ENCODE data around the gene TOMM40L. TPM values are rescaled to one million over a fixed set of nuclear protein-coding genes. Genes with fewer than 3 reads are reported as not detected.

Gene TOMM40L
- total and polyA plus RNA-seq, 12 donors = 7.0 to 18.4 (median 11.9) TPM

DNA sequence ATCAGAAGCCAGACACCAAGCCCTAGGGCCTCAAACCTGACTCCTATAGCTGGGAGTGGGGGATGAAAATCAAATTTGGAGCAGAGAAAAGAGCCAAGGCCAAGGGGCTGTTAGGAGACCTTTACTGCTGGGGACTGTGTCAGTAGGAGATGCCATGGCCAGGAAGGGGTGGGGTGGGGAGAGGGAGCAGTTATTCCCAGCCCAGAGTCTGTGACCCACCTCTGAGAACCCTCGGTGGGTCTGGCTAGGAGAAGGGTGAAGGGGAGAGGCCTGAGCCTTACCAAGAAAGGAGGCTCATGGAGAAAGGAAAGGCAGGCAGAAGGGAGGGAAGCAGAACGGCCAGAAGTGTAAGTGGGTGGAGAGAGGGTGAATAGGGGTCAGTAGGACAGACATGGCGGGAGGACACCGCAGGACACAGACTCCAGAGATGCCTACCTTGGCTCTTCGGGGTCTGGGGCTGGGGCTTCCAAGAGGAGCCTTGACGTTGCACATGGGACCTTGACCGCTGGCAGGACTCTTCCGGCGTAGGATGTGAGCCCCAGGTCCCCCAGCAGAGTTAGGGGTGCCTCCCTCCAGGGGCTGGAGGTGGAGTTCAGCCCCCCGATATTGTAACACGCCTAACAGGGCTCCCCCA lies 28.2 kb upstream of the TOMM40L start:
- TF ChIP-seq, protein P1, sequence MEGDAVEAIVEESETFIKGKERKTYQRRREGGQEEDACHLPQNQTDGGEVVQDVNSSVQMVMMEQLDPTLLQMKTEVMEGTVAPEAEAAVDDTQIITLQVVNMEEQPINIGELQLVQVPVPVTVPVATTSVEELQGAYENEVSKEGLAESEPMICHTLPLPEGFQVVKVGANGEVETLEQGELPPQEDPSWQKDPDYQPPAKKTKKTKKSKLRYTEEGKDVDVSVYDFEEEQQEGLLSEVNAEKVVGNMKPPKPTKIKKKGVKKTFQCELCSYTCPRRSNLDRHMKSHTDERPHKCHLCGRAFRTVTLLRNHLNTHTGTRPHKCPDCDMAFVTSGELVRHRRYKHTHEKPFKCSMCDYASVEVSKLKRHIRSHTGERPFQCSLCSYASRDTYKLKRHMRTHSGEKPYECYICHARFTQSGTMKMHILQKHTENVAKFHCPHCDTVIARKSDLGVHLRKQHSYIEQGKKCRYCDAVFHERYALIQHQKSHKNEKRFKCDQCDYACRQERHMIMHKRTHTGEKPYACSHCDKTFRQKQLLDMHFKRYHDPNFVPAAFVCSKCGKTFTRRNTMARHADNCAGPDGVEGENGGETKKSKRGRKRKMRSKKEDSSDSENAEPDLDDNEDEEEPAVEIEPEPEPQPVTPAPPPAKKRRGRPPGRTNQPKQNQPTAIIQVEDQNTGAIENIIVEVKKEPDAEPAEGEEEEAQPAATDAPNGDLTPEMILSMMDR (IDR thresholded peaks at IDR 0.05) = no peak
- no peak for TF ChIP-seq POLR2A (IDR thresholded peaks at IDR 0.05)
- 49 to 64% (median 57%) methylated on average over 8 to 11 of the region's 11 CpGs for WGBS, 4 donors
- no peaks in the 10 kb centered on the region for H3K9me3 ChIP-seq (replicated peaks in 1 of 3)
- intact Hi-C loops (cut with DNase I) = loop anchor here (10.0 kb wide), 2 partner anchors 177 to 187 kb away; no protein-coding TSS in a partner anchor
- peak overlapping the region in 1 of 4 donors; percentile 37 for H3K4me3 ChIP-seq
- peaks cover 24 to 71% of the 10 kb centered on the region in 2 donors for H3K4me1 ChIP-seq (replicated peaks in 1 of 2)
- DNase-seq = no peak
- no peaks in the 10 kb centered on the region for H3K36me3 ChIP-seq (replicated peaks in 1 of 2)
- peak overlapping the region in 4 of 5 donors; percentile 13 to 99 (median 72) for H3K27ac ChIP-seq
- H3K27me3 ChIP-seq = no peaks in the 10 kb centered on the region

DNA sequence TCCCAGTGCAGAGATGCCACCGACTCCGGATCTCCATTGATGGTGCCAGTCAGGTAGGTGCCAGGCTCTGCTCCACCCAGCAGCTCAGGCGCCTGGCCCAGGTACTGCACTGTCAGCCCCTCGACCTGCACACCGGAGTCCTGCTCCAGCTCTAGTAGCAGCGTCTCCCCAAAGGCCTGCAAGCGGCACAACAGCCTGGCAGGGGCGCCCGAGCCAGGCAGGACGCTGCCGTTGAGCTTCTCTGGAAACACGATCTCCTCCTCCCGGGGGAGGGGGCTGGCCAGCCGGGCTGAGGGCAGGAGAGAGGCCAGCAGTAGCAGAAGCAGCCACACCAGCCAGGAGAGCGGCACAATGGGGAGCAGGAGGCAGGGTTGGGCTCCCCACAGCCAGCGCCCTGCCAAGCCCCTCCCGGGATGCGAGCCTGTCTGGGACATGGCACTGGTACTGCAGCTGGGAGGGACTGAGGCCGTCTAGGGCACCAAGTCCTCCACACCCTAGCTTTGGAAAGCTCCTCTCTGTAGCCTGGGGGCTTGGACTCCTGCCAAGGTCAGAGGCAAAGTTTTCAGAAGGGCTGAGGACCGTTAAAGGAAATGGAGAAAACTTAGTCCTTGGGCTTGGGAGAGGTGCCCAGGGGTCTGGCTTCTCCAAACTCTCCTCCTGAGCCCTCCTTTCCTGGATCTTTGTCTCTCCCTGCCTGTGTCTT lies 27.5 kb upstream of the TOMM40L start:
- peak overlapping the region in 4 of 5 donors; percentile 6 to 99 (median 95) for H3K27ac ChIP-seq
- H3K9me3 ChIP-seq (replicated peaks in 1 of 3) = no peaks in the 10 kb centered on the region
- peaks cover 31 to 71% of the 10 kb centered on the region in 2 donors for H3K4me1 ChIP-seq (replicated peaks in 1 of 2)
- H3K36me3 ChIP-seq (replicated peaks in 1 of 2) = no peaks in the 10 kb centered on the region
- intact Hi-C loops (cut with DNase I) = loop anchor here (10.0 kb wide), 2 partner anchors 176 to 186 kb away; no protein-coding TSS in a partner anchor
- DNase-seq = peak in 4 of 7 donors; percentile 48 to 52 (median 50)
- WGBS, 4 donors = 20 to 32% (median 31%) methylated on average over 3 to 20 of the region's 20 CpGs
- H3K4me3 ChIP-seq = peak overlapping the region in 1 of 4 donors; percentile 37
- no peaks in the 10 kb centered on the region for H3K27me3 ChIP-seq
- TF ChIP-seq, protein P1 (IDR thresholded peaks at IDR 0.05) = peak in 1 of 6 experiments; percentile 7
- TF ChIP-seq POLR2A (IDR thresholded peaks at IDR 0.05) = no peak

- Histone ChIP-seq H3K4me1 (replicated peaks in 1 of 2) (peaks cover 35 to 71% of the 10 kb centered on the region in 2 donors), H3K27ac (peak within 1 kb of the TSS in 4 of 5 donors; percentile 86 to 99 (median 95)), H3K4me3 (peak within 1 kb of the TSS in 1 of 4 donors; percentile 37), H3K27me3 (no peaks in the 10 kb centered on the region), H3K36me3 (replicated peaks in 1 of 2) (peaks cover 0 to 6% of the 10 kb centered on the region in 2 donors), H3K9me3 (replicated peaks in 1 of 3) (no peaks in the 10 kb centered on the region)
- WGBS, 4 donors = 59 to 69% (median 63%) methylated on average over 11 of the region's 11 CpGs
- DNase-seq = peak in 6 of 7 donors; percentile 46 to 82 (median 64)
- peak; percentile 46 to 74 for TF ChIP-seq POLR2A (IDR thresholded peaks at IDR 0.05)
- TF ChIP-seq, protein P1 (IDR thresholded peaks at IDR 0.05) = no peak
- intact Hi-C loops (cut with DNase I) = loop anchor here (10.0 kb wide), 2 partner anchors 176 to 186 kb away; no protein-coding TSS in a partner anchor
Measured at GRCh38 chr1:161198897-161199431, 26.9 kb upstream of the TOMM40L start, which contains the start of gene ADAMTS4. ADAMTS4 (minus strand) TSS chr1:161199054; CDS start chr1:161198627, 427 bp downstream.

All from adrenal gland (tissue), 12 donors.